ENCODE results near the gene NBPF11. TPM values are rescaled to one million over a fixed set of nuclear protein-coding genes. Genes with fewer than 3 reads are reported as not detected.
"Not testable (repeated sequence)": the region's sequence is repeated elsewhere in the genome, so short reads cannot be mapped to it uniquely, and the experiment has no call there.

Gene NBPF11
- total and polyA plus RNA-seq, 7 experiments from 2014 or later, result 2.6 to 37.8 (median 29.0) TPM

DNA sequence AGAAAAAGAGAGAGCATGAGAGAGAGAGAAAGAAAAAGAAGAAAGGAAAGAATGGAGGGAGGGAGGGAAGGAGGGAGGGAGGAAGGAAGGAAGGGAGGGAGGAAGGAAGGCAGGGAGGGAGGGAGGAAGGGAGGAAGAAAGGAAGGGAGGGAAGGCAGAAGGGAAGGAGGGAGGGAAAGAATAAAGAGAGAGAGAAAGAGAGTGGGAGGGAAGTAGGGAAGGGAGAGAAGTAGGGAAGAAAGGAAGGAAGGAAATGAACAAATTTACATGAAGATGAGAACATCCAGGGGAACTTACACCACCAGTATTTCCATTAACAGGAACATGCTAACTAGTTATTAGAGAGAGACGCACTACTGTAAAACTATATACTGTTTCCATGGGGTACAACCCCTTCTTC, 10.1 kb downstream of the NBPF11 start:
- H3K4me3 Mint-ChIP-seq; H3K27ac ChIP-seq (ENCODE audit: low read depth, low read length); ATAC-seq; H3K36me3 ChIP-seq (ENCODE audit: control insufficient read depth in 2 of 3, insufficient read depth in 3 of 3, low read length in 3 of 3); CTCF ChIA-PET; H3K9me3 ChIP-seq (ENCODE audit: control insufficient read depth in 2 of 3, low read length in 3 of 3); H3K4me3 ChIP-seq (ENCODE audit: low read length); H3K4me1 Mint-ChIP-seq; H3K36me3 Mint-ChIP-seq; H3K27me3 ChIP-seq (ENCODE audit: control insufficient read depth in 2 of 2, insufficient read depth in 2 of 2, low read length in 2 of 2); H3K27me3 Mint-ChIP-seq; intact Hi-C loops (cut with micrococcal nuclease); H3K4me1 ChIP-seq (ENCODE audit: control insufficient read depth in 2 of 2, insufficient read depth in 2 of 2, low read length in 2 of 2); H3K27ac Mint-ChIP-seq; DNase-seq; H3K9me3 Mint-ChIP-seq; POLR2A ChIA-PET: not testable (repeated sequence)

DNA sequence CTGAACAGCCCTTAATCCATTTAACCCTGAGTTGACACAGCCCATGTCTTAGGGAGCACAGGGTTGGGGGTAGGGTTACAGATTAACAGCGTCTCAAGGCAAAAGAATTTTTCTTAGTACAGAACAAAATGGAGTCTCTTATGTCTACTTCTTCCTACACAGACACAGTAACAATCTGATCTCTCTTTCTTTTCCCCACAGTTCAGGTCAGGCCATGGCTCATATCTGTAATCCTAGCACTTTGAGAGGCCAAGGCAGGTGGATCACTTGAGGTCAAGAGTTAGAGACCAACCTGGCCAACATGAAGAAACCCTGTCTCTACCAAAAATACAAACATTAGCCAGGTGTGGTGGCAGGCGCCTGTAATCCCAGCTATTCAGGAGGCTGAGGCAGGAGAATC, 13.5 kb downstream of the NBPF11 start:
- H3K27me3 ChIP-seq (ENCODE audit: control insufficient read depth in 2 of 2, insufficient read depth in 2 of 2, low read length in 2 of 2); H3K27ac ChIP-seq (ENCODE audit: low read depth, low read length); H3K27me3 Mint-ChIP-seq; H3K4me3 Mint-ChIP-seq; H3K27ac Mint-ChIP-seq; ATAC-seq; POLR2A ChIA-PET; H3K4me1 ChIP-seq (ENCODE audit: control insufficient read depth in 2 of 2, insufficient read depth in 2 of 2, low read length in 2 of 2); intact Hi-C loops (cut with micrococcal nuclease); H3K9me3 Mint-ChIP-seq; H3K9me3 ChIP-seq (ENCODE audit: control insufficient read depth in 2 of 3, low read length in 3 of 3); H3K36me3 Mint-ChIP-seq; CTCF ChIA-PET; DNase-seq; H3K36me3 ChIP-seq (ENCODE audit: control insufficient read depth in 2 of 3, insufficient read depth in 3 of 3, low read length in 3 of 3); H3K4me3 ChIP-seq (ENCODE audit: low read length); H3K4me1 Mint-ChIP-seq: not testable (repeated sequence)

DNA sequence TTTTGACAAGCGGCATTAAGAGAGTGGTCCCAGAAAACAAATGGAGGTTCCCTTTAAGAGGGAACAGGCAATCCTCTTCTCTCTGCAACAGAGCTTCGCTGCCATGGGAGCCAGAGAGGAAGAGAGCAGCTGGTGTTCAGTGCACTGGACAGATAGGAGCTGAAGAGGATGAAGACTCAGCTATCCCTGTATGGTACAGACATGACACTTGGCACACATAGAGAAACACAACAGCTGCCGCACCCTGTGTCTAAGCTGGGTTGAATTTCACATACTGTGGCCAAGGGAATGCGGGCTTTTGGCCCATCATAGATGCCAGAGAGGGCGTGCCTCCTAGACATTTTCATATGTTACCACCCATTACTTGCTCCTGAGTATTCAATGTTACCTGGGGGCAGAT, 29.7 kb downstream of the NBPF11 start:
- H3K27ac ChIP-seq (ENCODE audit: low read depth, low read length); H3K27ac Mint-ChIP-seq; ATAC-seq; H3K27me3 ChIP-seq (ENCODE audit: control insufficient read depth in 2 of 2, insufficient read depth in 2 of 2, low read length in 2 of 2); H3K27me3 Mint-ChIP-seq; DNase-seq; H3K4me1 Mint-ChIP-seq; intact Hi-C loops (cut with micrococcal nuclease); H3K36me3 ChIP-seq (ENCODE audit: control insufficient read depth in 2 of 3, insufficient read depth in 3 of 3, low read length in 3 of 3); POLR2A ChIA-PET; H3K4me3 ChIP-seq (ENCODE audit: low read length); H3K9me3 Mint-ChIP-seq; H3K4me3 Mint-ChIP-seq; H3K36me3 Mint-ChIP-seq; CTCF ChIA-PET; H3K4me1 ChIP-seq (ENCODE audit: control insufficient read depth in 2 of 2, insufficient read depth in 2 of 2, low read length in 2 of 2); H3K9me3 ChIP-seq (ENCODE audit: control insufficient read depth in 2 of 3, low read length in 3 of 3): not testable (repeated sequence)

DNA sequence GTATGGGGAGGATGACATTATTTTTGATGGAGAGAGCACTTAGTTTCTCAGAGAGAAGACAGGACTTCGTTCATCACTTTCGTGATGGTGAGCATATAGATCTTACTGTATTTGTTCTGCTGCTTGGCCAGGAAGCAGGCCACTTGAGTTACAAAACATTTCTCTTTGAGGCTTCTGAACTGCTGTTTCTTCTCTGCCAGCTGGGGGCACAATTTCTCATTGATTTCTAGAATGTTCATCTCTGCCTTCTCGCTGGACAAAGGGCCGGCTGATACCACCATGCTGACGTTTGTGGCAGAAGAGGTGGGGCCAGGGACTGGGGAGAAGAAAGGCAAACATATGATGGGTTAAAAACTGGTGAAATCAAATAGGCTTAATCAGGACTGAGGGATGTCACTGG, 31.7 kb downstream of the NBPF11 start:
- H3K27me3 ChIP-seq (ENCODE audit: control insufficient read depth in 2 of 2, insufficient read depth in 2 of 2, low read length in 2 of 2); DNase-seq; H3K36me3 ChIP-seq (ENCODE audit: control insufficient read depth in 2 of 3, insufficient read depth in 3 of 3, low read length in 3 of 3); H3K4me1 Mint-ChIP-seq; H3K27me3 Mint-ChIP-seq; H3K9me3 ChIP-seq (ENCODE audit: control insufficient read depth in 2 of 3, low read length in 3 of 3); intact Hi-C loops (cut with micrococcal nuclease); ATAC-seq; H3K4me1 ChIP-seq (ENCODE audit: control insufficient read depth in 2 of 2, insufficient read depth in 2 of 2, low read length in 2 of 2); H3K27ac ChIP-seq (ENCODE audit: low read depth, low read length); H3K9me3 Mint-ChIP-seq; H3K27ac Mint-ChIP-seq; POLR2A ChIA-PET; H3K4me3 Mint-ChIP-seq; H3K4me3 ChIP-seq (ENCODE audit: low read length); H3K36me3 Mint-ChIP-seq; CTCF ChIA-PET: not testable (repeated sequence)

DNA sequence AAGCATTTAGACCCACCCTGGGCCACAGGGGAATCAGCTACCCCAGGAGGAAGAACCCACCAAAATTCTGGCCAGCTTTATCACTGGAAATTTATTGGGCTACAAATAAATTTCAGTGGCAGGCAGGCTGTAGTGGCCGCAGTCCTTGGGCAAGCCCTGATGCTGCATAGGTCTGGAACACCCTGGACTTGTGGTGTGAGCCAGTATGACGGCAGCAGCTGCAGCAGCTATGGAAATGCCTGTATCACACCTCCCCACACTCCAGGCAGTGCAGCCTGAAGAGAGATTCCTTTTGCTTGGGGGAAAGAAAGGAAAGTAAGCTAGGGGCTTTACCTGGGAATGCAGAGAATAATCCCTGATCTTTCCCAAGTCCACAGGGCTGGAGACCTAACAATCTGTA, 56.3 kb downstream of the NBPF11 start:
- intact Hi-C loops (cut with micrococcal nuclease); H3K36me3 ChIP-seq (ENCODE audit: control insufficient read depth in 2 of 3, insufficient read depth in 3 of 3, low read length in 3 of 3); DNase-seq; H3K4me1 Mint-ChIP-seq; H3K36me3 Mint-ChIP-seq; CTCF ChIA-PET; H3K27ac ChIP-seq (ENCODE audit: low read depth, low read length); H3K4me1 ChIP-seq (ENCODE audit: control insufficient read depth in 2 of 2, insufficient read depth in 2 of 2, low read length in 2 of 2); H3K4me3 Mint-ChIP-seq; POLR2A ChIA-PET; H3K27me3 ChIP-seq (ENCODE audit: control insufficient read depth in 2 of 2, insufficient read depth in 2 of 2, low read length in 2 of 2); H3K4me3 ChIP-seq (ENCODE audit: low read length); H3K27ac Mint-ChIP-seq; H3K9me3 ChIP-seq (ENCODE audit: control insufficient read depth in 2 of 3, low read length in 3 of 3); ATAC-seq: not testable (repeated sequence)
- Mint-ChIP-seq H3K9me3 (peaks cover 0 to 10% (median 3%) of the 10 kb centered on the region in 11 donors), H3K27me3 (peaks cover 0 to 19% (median 4%) of the 10 kb centered on the region in 5 donors)

- H3K27me3 ChIP-seq (ENCODE audit: control insufficient read depth in 2 of 2, insufficient read depth in 2 of 2, low read length in 2 of 2); H3K4me1 Mint-ChIP-seq; H3K4me3 Mint-ChIP-seq; DNase-seq; H3K9me3 Mint-ChIP-seq; H3K4me1 ChIP-seq (ENCODE audit: control insufficient read depth in 2 of 2, insufficient read depth in 2 of 2, low read length in 2 of 2); CTCF ChIA-PET; H3K27ac Mint-ChIP-seq; H3K9me3 ChIP-seq (ENCODE audit: control insufficient read depth in 2 of 3, low read length in 3 of 3); intact Hi-C loops (cut with micrococcal nuclease); H3K36me3 ChIP-seq (ENCODE audit: control insufficient read depth in 2 of 3, insufficient read depth in 3 of 3, low read length in 3 of 3); ATAC-seq; POLR2A ChIA-PET; H3K36me3 Mint-ChIP-seq; H3K4me3 ChIP-seq (ENCODE audit: low read length); H3K27ac ChIP-seq (ENCODE audit: low read depth, low read length): not testable (repeated sequence)
- H3K27me3 Mint-ChIP-seq, result peaks cover 0 to 11% (median under 1%) of the 10 kb centered on the region in 5 donors
Observed at GRCh38 chr1:148086196-148086595, 65.9 kb downstream of the NBPF11 start.

GRCh38 chr1:148081205-148081604, 70.9 kb downstream of the NBPF11 start:
- H3K36me3 ChIP-seq (ENCODE audit: control insufficient read depth in 2 of 3, insufficient read depth in 3 of 3, low read length in 3 of 3); H3K27ac Mint-ChIP-seq; H3K4me1 Mint-ChIP-seq; H3K4me3 ChIP-seq (ENCODE audit: low read length); intact Hi-C loops (cut with micrococcal nuclease); H3K4me3 Mint-ChIP-seq; H3K9me3 Mint-ChIP-seq; H3K36me3 Mint-ChIP-seq; H3K27me3 Mint-ChIP-seq; POLR2A ChIA-PET; CTCF ChIA-PET; H3K9me3 ChIP-seq (ENCODE audit: control insufficient read depth in 2 of 3, low read length in 3 of 3); H3K27me3 ChIP-seq (ENCODE audit: control insufficient read depth in 2 of 2, insufficient read depth in 2 of 2, low read length in 2 of 2); H3K4me1 ChIP-seq (ENCODE audit: control insufficient read depth in 2 of 2, insufficient read depth in 2 of 2, low read length in 2 of 2); DNase-seq; H3K27ac ChIP-seq (ENCODE audit: low read depth, low read length): not testable (repeated sequence)
- peak; percentile 93 for ATAC-seq
